ENCODE measurements around the gene AIRE. TPM values are rescaled to one million over a fixed set of nuclear protein-coding genes. Genes with fewer than 3 reads are reported as not detected.
A peak's percentile ranks its signal among the peaks of the same experiment; 100 is the strongest.

AIRE gene
- total RNA-seq, 1 donor from 2014 or later: 0.13 TPM

DNA sequence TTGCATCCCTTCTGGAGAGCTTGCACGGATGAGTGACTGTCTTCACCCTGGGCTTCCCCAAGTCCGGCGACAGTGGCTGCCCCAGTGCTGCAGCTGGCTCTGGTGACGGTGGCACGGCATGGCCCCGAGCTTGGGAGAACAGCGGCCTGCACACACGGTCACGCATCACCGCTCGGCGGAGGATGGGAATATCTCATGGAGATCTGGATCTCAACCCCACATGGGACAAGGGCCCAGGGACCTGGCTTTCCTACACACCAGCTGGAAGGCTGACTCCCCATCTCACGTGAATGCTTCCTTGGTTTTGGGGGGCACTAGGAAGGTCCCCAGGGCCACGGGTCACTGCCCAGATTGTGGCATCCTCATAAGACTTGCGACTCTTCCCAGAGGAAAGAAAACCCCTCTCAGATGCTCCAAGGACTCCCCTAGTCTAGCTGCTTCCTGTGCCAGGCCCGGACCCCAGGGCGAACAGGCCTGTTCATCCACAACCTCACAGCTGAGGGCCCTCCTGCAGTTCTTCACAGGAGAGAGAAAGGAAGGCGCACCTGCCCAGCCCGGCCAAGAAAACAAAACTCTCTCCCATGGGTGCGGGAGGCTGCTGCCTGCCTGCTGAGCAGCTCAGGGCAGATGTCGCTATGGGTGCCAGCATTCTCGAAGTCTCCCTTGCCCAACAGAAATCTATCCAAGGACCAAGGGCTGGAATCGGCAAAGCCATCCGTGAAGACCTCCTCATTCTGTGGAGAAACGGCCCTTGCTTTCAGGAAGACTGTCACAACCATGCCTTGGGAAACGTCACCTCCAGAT is 43.6 kb downstream of the AIRE start:
- H3K27me3 Mint-ChIP-seq (ENCODE audit: low read depth): no peaks in the 10 kb centered on the region
- TF ChIP-seq CTCF (IDR thresholded peaks at IDR 0.05; ENCODE audit: unreplicated experiment): no peak
- peaks cover 2% of the 10 kb centered on the region for H3K36me3 Mint-ChIP-seq
- peaks cover 4% of the 10 kb centered on the region for H3K4me1 Mint-ChIP-seq
- no peaks in the 10 kb centered on the region for H3K9me3 Mint-ChIP-seq
- H3K27ac Mint-ChIP-seq: no peak overlapping the region
- H3K4me3 Mint-ChIP-seq: no peak overlapping the region
- no peak for DNase-seq (ENCODE audit: low spot score in 2 of 2, unreplicated experiment in 2 of 2)

DNA sequence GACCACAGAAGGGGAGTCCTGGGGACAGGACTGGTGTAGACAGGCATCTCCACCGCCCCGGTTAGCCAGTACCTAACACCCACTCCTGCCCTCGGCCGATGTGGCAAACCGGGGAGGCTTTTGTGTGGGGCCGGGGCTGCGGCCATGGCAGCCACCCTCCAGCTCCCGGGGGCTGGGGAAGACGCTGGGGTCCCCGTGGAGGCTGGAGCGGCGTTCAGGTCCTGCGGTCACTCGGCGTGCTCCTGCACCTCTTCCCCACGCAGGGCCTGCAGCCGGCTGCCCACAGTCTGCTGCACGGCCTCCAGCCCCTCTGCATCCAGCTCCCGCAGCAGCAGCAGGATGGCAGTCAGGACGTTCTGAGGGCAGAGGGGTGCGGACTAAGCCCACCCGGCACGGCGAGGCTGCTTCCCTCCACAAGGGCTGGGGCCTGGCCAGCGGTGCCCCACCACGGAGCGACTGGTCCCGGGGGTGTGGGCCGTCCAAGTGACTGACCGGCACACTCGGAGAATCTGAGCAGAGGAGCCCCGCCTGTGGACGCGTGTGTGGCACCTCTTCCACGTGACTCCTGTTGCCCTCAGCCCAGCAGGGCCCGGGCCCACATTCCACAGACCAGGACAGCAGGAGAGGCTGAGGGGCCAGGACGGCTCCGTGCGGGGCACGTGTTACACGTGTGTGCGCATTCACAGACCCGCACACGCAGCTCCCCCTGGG is 44.5 kb downstream of the AIRE start:
- Mint-ChIP-seq H3K36me3 (peaks cover 2% of the 10 kb centered on the region), H3K27ac (no peak overlapping the region), H3K4me3 (no peak overlapping the region)

DNA sequence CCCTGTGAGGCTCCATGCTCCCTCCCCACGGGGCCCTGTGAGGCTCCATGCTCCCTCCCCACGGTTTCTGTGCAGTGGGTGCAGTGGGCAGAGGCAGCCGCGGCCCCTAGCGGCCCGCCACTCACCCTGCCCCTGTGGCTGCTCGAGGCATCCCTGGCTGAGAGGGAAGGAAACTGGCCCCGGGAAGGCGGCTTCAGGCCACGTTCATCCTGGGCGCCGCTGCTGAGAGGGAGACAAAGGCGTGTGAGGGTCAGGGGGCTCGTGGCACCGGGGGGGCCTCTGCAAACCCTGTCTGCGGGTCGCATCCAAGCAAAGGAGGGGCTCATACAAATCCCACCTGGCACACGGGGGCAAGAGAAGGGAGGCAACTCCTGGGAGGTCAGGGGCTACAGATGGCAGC is 45.0 kb downstream of the AIRE start:
- no peaks in the 10 kb centered on the region for H3K9me3 Mint-ChIP-seq
- H3K27ac Mint-ChIP-seq: no peak overlapping the region

More for the DNA sequence above, 44.5 kb downstream of the AIRE start:
- Mint-ChIP-seq H3K9me3 (no peaks in the 10 kb centered on the region), H3K4me1 (peaks cover 4% of the 10 kb centered on the region), H3K27me3 (ENCODE audit: low read depth) (no peaks in the 10 kb centered on the region)
- DNase-seq (ENCODE audit: low spot score in 2 of 2, unreplicated experiment in 2 of 2): no peak
- TF ChIP-seq CTCF (IDR thresholded peaks at IDR 0.05; ENCODE audit: unreplicated experiment): no peak

GRCh38 chr21:44331209-44331608 is 45.5 kb downstream of the AIRE start:
- no peaks in the 10 kb centered on the region for H3K9me3 Mint-ChIP-seq
- no peak for DNase-seq (ENCODE audit: low spot score in 2 of 2, unreplicated experiment in 2 of 2)
- no peak overlapping the region for H3K27ac Mint-ChIP-seq
- H3K4me3 Mint-ChIP-seq: no peak overlapping the region
- no peak for TF ChIP-seq CTCF (IDR thresholded peaks at IDR 0.05; ENCODE audit: unreplicated experiment)
- H3K4me1 Mint-ChIP-seq: peaks cover 4% of the 10 kb centered on the region
- peaks cover 2% of the 10 kb centered on the region for H3K36me3 Mint-ChIP-seq
- no peaks in the 10 kb centered on the region for H3K27me3 Mint-ChIP-seq (ENCODE audit: low read depth)

More for the DNA sequence above, 45.0 kb downstream of the AIRE start:
- Mint-ChIP-seq H3K4me3 (no peak overlapping the region), H3K4me1 (peaks cover 4% of the 10 kb centered on the region), H3K27me3 (ENCODE audit: low read depth) (no peaks in the 10 kb centered on the region), H3K36me3 (peaks cover 2% of the 10 kb centered on the region)
- no peak for DNase-seq (ENCODE audit: low spot score in 2 of 2, unreplicated experiment in 2 of 2)
- TF ChIP-seq CTCF (IDR thresholded peaks at IDR 0.05; ENCODE audit: unreplicated experiment): no peak

DNA sequence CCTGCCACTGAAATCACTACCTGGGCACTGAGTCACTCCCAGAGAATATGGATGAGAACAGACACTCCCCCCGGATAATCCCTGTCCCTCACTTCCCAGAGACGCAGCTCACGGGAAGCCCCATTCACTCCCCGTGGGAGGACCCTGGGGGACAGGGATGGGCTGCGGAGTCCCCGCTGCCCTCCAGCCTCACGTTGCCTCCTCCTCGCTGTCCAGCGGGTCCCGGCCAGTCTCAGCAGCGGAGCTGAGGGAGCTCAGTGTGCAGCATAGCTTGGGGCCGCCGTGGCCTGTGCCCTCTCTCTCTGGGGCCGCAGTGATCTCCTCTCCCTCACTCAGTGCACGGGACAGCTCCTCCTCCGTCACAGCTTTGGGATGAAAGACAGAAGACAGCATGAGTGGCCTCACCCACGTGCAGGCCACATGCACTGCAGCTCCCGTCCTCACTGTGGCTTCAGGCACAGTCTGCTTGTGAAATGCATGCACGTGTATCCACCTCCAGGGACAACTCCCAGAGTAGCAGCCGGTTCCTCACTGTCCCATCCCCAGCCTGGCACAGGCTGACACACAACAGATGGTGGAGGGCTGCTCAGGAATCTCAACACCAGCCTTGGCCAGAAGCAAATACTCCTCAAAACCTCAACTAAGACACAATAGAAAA is 46.1 kb downstream of the AIRE start:
- H3K36me3 Mint-ChIP-seq: peaks cover 2% of the 10 kb centered on the region
- no peak for TF ChIP-seq CTCF (IDR thresholded peaks at IDR 0.05; ENCODE audit: unreplicated experiment)
- no peaks in the 10 kb centered on the region for H3K27me3 Mint-ChIP-seq (ENCODE audit: low read depth)
- H3K4me3 Mint-ChIP-seq: no peak overlapping the region
- no peak for DNase-seq (ENCODE audit: low spot score in 2 of 2, unreplicated experiment in 2 of 2)
- no peaks in the 10 kb centered on the region for H3K9me3 Mint-ChIP-seq
- H3K27ac Mint-ChIP-seq: peak overlapping the region; percentile 81
- H3K4me1 Mint-ChIP-seq: peaks cover 4% of the 10 kb centered on the region

All from mesothelial cell of epicardium (in vitro differentiated cells).